Upper lobe of left lung (tissue), 6 donors: ENCODE measurements around the gene RERE. TPM values are rescaled to one million over a fixed set of nuclear protein-coding genes. Genes with fewer than 3 reads are reported as not detected.

Source experiments
- ATAC-seq, 2 donors: fragments of 200-7000 bp; cut with Tn5 transposase; one replicate each; pipeline ENCODE4 v1.9.1; 2022; ENCODE audit warnings: mild to moderate bottlenecking in 2 of 2, moderate library complexity in 2 of 2; ENCODE audit not compliant: low FRiP score in 2 of 2
- DNase-seq, 2 donors: peaks; one replicate each; pipeline ENCODE4 v3.0.0-alpha.2; 2019 to 2020
- H3K27ac ChIP-seq, 4 donors: fragments of 200-600 bp; sonication (generic); one replicate each; pipeline ENCODE4 v1.5.1; 2016 to 2019
- H3K27me3 ChIP-seq, 4 donors: fragments of 200-600 bp; sonication (generic); one replicate each; pipeline ENCODE4 v1.5.1; 2017 to 2019
- H3K36me3 ChIP-seq, 4 donors: fragments of 200-600 bp; sonication (generic); one replicate each; pipeline ENCODE4 v1.5.1; 2016 to 2019
- H3K4me1 ChIP-seq, 4 donors: fragments of 200-600 bp; sonication (generic); one replicate each; pipeline ENCODE4 v1.5.1; 2018 to 2019
- H3K4me3 ChIP-seq, 4 donors: fragments of 200-600 bp; sonication (generic); one replicate each; pipeline ENCODE4 v1.5.1; 2017 to 2019; ENCODE audit warnings: mild to moderate bottlenecking in 2 of 4, moderate library complexity in 1 of 4
- H3K9me3 ChIP-seq, 4 donors: fragments of 200-600 bp; sonication (generic); one replicate each; pipeline ENCODE4 v1.5.1; 2018 to 2019
- CTCF ChIP-seq, 6 experiments: fragments of 450-650 bp in 4 of 6; fragments of 200-600 bp in 2 of 6; sonication (generic) in 2 of 6; IDR thresholded peaks; one replicate each; pipeline ENCODE4 v1.5.1; 2016 to 2019; ENCODE audit warnings: antibody characterized with exemption in 6 of 6
- EP300 ChIP-seq, 4 donors: sonication (generic); formaldehyde crosslinking; IDR thresholded peaks; one replicate each; pipeline ENCODE4 v1.5.1; 2017; ENCODE audit warnings: antibody characterized with exemption in 4 of 4, control low read depth in 2 of 4
- POLR2A ChIP-seq, 4 donors: fragments of 450-650 bp; IDR thresholded peaks; one replicate each; pipeline ENCODE4 v1.5.1; 2016 to 2017; ENCODE audit warnings: antibody characterized with exemption in 4 of 4, mild to moderate bottlenecking in 2 of 4
- POLR2AphosphoS5 ChIP-seq, 2 donors: sonication (generic); formaldehyde crosslinking; IDR thresholded peaks; one replicate each; pipeline ENCODE4 v1.5.1; 2017; ENCODE audit warnings: antibody characterized with exemption in 2 of 2
- WGBS, 2 donors: methylation state at CpG; one replicate each; pipeline ENCODE4 v1.1.5; 2017 to 2018; 5-methylcytosine and 5-hydroxymethylcytosine counted together
- total RNA-seq, 6 donors: library from RNA; depleted of rRNA in 4 of 6; stranded (reverse); fragments of >200 nt in 4 of 6; gene quantifications; one replicate each; pipeline versions ENCODE4 v1.1.0 to v1.2.1, GENCODE V29; 2016 to 2021
- donor health status: DM: no; HTN: no; CAD: no; lungs with moderate emphysema.
- donor health status: DM: no; HTN: yes; CAD: no; lungs with severe emphysema.

Gene RERE
- total RNA-seq, 6 donors from 2014 or later: 75.5 to 222 (median 104) TPM

- ATAC-seq (no peak), DNase-seq (no peak)
- Histone ChIP-seq H3K4me3 (no peak overlapping the region), H3K9me3 (no peaks in the 10 kb centered on the region), H3K36me3 (peaks cover 0 to 29% (median 23%) of the 10 kb centered on the region in 4 donors), H3K27me3 (no peaks in the 10 kb centered on the region), H3K4me1 (peaks cover 52 to 72% (median 62%) of the 10 kb centered on the region in 4 donors), H3K27ac (peak overlapping the region in 3 of 4 donors; percentile 6 to 44 (median 31))
- 65 to 67% methylated on average over 5 of the region's 5 CpGs for WGBS, 2 donors
- no peak for TF ChIP-seq EP300 (IDR thresholded peaks at IDR 0.05)
- TF ChIP-seq CTCF (IDR thresholded peaks at IDR 0.05): no peak
- no peak for TF ChIP-seq POLR2A (IDR thresholded peaks at IDR 0.05)
- TF ChIP-seq POLR2AphosphoS5 (IDR thresholded peaks at IDR 0.05): no peak
These were observed 448.3 kb downstream of the RERE start for GRCh38 chr1:8368956-8369639.

- WGBS, 2 donors: 77 to 83% methylated on average over 8 of the region's 8 CpGs
- H3K27me3 ChIP-seq: no peaks in the 10 kb centered on the region
- H3K4me3 ChIP-seq: no peak overlapping the region
- H3K4me1 ChIP-seq: peaks cover 48 to 68% (median 62%) of the 10 kb centered on the region in 4 donors
- peak overlapping the region in 1 of 4 donors; percentile 32 for H3K27ac ChIP-seq
- no peak for ATAC-seq
- H3K9me3 ChIP-seq: no peaks in the 10 kb centered on the region
- DNase-seq: no peak
- H3K36me3 ChIP-seq: peaks cover 1 to 41% (median 34%) of the 10 kb centered on the region in 4 donors
- TF ChIP-seq POLR2A (IDR thresholded peaks at IDR 0.05) (no peak), POLR2AphosphoS5 (IDR thresholded peaks at IDR 0.05) (no peak), EP300 (IDR thresholded peaks at IDR 0.05) (no peak), CTCF (IDR thresholded peaks at IDR 0.05) (no peak)
These were observed 449.8 kb downstream of the RERE start for GRCh38 chr1:8367571-8368194.

- peak in 1 of 2 donors; percentile 32 for DNase-seq
- H3K4me3 ChIP-seq: no peak overlapping the region
- no peak for TF ChIP-seq CTCF (IDR thresholded peaks at IDR 0.05)
- no peak for TF ChIP-seq POLR2A (IDR thresholded peaks at IDR 0.05)
- TF ChIP-seq POLR2AphosphoS5 (IDR thresholded peaks at IDR 0.05): no peak
- no peak for TF ChIP-seq EP300 (IDR thresholded peaks at IDR 0.05)
- no peaks in the 10 kb centered on the region for H3K9me3 ChIP-seq
- H3K4me1 ChIP-seq: peaks cover 36 to 49% (median 43%) of the 10 kb centered on the region in 4 donors
- peaks cover 17 to 55% (median 51%) of the 10 kb centered on the region in 4 donors for H3K36me3 ChIP-seq
- peak overlapping the region in 3 of 4 donors; percentile 18 to 79 (median 73) for H3K27ac ChIP-seq
- ATAC-seq: peak in 1 of 2 donors; percentile 29
- H3K27me3 ChIP-seq: no peaks in the 10 kb centered on the region
- 95 to 99% methylated on average over 17 to 24 of the region's 24 CpGs for WGBS, 2 donors
These were observed 451.6 kb downstream of the RERE start for GRCh38 chr1:8365661-8366362.

- ATAC-seq (no peak), DNase-seq (peak; percentile 75 to 82)
- no peaks in the 10 kb centered on the region for H3K9me3 ChIP-seq
- H3K4me1 ChIP-seq: peaks cover 26 to 41% (median 35%) of the 10 kb centered on the region in 4 donors
- H3K27me3 ChIP-seq: no peaks in the 10 kb centered on the region
- WGBS, 2 donors: 76 to 83% methylated on average over 20 to 27 of the region's 29 CpGs
- H3K27ac ChIP-seq: peak overlapping the region; percentile 18 to 79 (median 72)
- TF ChIP-seq POLR2A (IDR thresholded peaks at IDR 0.05): no peak
- TF ChIP-seq CTCF (IDR thresholded peaks at IDR 0.05): no peak
- peak; percentile 29 to 62 for TF ChIP-seq POLR2AphosphoS5 (IDR thresholded peaks at IDR 0.05)
- peak in 2 of 4 donors; percentile 37 to 47 for TF ChIP-seq EP300 (IDR thresholded peaks at IDR 0.05)
- peaks cover 23 to 65% (median 61%) of the 10 kb centered on the region in 4 donors for H3K36me3 ChIP-seq
- H3K4me3 ChIP-seq: no peak overlapping the region
These were observed 452.7 kb downstream of the RERE start for GRCh38 chr1:8364528-8365442.
